ENCODE data around the gene ZNF470.

The ZNF470 gene

DNA sequence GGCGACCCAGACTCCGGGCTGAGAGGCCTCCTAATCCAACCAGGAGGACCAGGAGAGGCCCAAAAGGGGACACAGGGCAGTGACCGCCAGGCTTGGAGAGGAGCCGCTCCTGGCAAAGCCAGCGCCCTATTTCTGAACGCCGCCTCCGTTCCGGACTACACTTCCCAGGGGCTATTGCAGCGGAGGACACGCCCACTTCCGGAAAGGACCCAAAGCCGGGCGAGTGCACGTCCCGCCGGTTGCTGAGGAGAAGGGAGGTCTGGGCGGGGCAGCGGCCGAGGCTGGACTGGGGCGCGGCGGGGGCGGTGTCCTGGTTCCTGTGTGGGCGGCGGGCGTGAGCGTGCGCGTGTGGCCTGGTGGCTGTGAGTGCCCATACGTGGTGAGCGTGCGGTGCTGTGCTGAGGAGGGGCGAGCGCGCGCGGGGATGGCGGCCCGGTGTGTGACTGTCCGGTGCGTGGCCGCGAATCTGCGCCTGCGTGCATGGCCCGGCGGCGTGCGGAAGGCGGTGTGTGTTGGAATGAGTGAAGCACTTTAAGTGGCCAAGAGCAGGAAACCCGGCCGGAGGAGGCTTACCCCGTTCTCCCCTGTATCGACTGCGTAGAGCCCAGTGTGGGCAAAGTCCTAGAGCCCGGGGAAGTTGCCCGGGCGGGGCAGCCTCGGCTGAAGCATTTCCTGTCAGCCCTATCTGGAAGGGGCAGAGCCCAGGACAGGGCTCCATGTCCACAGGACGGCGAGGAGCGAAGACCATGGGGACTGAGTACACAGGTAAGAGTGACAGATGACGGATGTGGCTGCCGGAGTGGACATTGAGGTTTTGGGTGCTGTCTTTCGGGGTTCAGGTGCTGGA is at the start of gene ZNF470:
TSS of gene ZNF470 (plus strand) at position 195 of the 847 bp plus-strand sequence. CDS start 2,844 bp downstream, outside the sequence.
- peak within 1 kb of the TSS; percentile 95 for H3K4me3 ChIP-seq (ENCODE audit: low read depth, low read length)
- no peaks in the 10 kb centered on the region for H3K27me3 ChIP-seq (replicated peaks)
- in situ Hi-C loops (cut with HindIII; ENCODE audit: low pct_ligation_motif_present, low sequenced_read_pairs), result no loop called here
- TF ChIP-seq, protein P1, sequence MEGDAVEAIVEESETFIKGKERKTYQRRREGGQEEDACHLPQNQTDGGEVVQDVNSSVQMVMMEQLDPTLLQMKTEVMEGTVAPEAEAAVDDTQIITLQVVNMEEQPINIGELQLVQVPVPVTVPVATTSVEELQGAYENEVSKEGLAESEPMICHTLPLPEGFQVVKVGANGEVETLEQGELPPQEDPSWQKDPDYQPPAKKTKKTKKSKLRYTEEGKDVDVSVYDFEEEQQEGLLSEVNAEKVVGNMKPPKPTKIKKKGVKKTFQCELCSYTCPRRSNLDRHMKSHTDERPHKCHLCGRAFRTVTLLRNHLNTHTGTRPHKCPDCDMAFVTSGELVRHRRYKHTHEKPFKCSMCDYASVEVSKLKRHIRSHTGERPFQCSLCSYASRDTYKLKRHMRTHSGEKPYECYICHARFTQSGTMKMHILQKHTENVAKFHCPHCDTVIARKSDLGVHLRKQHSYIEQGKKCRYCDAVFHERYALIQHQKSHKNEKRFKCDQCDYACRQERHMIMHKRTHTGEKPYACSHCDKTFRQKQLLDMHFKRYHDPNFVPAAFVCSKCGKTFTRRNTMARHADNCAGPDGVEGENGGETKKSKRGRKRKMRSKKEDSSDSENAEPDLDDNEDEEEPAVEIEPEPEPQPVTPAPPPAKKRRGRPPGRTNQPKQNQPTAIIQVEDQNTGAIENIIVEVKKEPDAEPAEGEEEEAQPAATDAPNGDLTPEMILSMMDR (IDR thresholded peaks at IDR 0.05; ENCODE audit: low read depth, low read length, missing control alignments), result no peak
- peaks cover 24% of the 10 kb centered on the region for H3K36me3 ChIP-seq (replicated peaks)
- peak within 1 kb of the TSS; percentile 34 for H3K27ac ChIP-seq
- DNase-seq, result peak; percentile 92

DNA sequence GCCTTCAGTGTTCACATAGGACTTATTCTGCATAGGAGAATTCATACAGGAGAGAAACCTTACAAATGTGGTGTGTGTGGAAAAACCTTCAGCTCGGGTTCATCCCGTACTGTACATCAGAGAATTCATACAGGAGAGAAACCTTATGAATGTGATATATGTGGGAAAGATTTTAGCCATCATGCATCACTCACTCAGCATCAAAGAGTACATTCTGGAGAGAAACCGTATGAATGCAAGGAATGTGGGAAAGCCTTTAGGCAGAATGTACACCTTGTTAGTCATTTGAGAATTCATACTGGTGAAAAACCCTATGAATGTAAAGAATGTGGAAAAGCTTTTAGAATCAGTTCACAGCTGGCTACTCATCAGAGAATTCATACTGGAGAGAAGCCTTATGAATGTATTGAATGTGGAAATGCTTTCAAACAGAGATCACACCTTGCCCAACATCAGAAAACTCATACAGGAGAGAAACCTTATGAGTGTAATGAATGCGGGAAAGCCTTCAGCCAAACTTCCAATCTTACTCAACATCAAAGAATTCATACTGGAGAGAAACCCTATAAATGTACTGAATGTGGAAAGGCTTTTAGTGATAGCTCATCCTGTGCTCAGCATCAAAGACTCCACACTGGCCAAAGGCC is 41.9 kb upstream of the ZNF470 start:
- Histone ChIP-seq H3K36me3 (replicated peaks) (no peaks in the 10 kb centered on the region), H3K27ac (no peak overlapping the region), H3K4me3 (ENCODE audit: low read depth, low read length) (no peak overlapping the region), H3K27me3 (replicated peaks) (no peaks in the 10 kb centered on the region)
- TF ChIP-seq, protein P1 (IDR thresholded peaks at IDR 0.05; ENCODE audit: low read depth, low read length, missing control alignments), result no peak
- DNase-seq, result no peak
- in situ Hi-C loops (cut with HindIII; ENCODE audit: low pct_ligation_motif_present, low sequenced_read_pairs), result no loop called here

DNA sequence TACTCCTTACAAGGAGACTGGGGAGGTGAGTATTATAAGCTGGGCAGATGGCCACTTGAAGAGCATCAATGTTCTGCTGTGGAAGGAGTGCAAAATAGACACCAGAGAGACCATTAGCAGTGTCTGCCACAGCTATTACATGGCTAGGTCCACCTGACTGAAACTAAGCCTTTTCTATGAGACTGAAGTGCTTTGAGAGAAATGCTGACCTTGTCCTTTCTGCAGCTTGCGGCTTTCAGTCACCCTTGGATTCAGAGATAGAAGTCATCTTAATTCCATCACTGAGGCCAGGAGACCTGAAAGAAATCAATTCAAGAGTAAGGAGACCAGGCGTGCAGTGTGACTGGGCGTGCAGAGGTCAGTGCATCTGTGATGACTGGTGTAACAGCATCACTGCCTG is 29.8 kb upstream of the ZNF470 start:
- H3K36me3 ChIP-seq (replicated peaks), result no peaks in the 10 kb centered on the region
- H3K27ac ChIP-seq, result no peak overlapping the region
- no peaks in the 10 kb centered on the region for H3K27me3 ChIP-seq (replicated peaks)
- TF ChIP-seq, protein P1 (IDR thresholded peaks at IDR 0.05; ENCODE audit: low read depth, low read length, missing control alignments), result no peak
- H3K4me3 ChIP-seq (ENCODE audit: low read depth, low read length), result no peak overlapping the region
- no peak for DNase-seq
- in situ Hi-C loops (cut with HindIII; ENCODE audit: low pct_ligation_motif_present, low sequenced_read_pairs), result no loop called here

DNA sequence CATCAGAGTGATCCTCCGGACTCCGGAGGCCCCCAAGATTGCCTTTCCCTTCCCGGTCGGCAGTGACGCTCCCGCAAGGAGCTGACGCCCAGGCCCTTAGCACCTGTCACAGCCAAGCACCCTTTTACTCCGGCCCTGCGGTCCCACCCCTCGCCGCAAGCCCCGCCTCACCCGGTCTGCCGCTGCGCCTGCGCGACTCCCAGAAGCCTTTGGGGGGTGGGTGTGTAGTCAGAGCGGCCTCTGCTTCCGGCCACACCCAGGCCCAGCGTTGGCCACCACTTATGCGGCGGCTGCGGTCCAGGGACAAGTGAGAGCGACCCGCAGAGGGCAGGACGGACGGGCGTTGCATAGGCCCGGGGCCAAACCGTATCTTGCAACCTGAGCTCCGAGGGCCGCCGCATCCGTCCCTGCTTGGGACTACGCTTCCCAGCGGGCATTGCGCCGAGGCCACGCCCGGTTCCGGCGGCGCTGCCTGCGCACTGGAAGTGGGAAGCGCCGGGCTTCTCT is 29.0 kb upstream of the ZNF470 start:
- DNase-seq, result peak; percentile 81
- in situ Hi-C loops (cut with HindIII; ENCODE audit: low pct_ligation_motif_present, low sequenced_read_pairs), result no loop called here
- Histone ChIP-seq H3K27ac (peak overlapping the region; percentile 89), H3K36me3 (replicated peaks) (no peaks in the 10 kb centered on the region), H3K4me3 (ENCODE audit: low read depth, low read length) (peak overlapping the region; percentile 79), H3K27me3 (replicated peaks) (no peaks in the 10 kb centered on the region)
- TF ChIP-seq, protein P1 (IDR thresholded peaks at IDR 0.05; ENCODE audit: low read depth, low read length, missing control alignments), result no peak

DNA sequence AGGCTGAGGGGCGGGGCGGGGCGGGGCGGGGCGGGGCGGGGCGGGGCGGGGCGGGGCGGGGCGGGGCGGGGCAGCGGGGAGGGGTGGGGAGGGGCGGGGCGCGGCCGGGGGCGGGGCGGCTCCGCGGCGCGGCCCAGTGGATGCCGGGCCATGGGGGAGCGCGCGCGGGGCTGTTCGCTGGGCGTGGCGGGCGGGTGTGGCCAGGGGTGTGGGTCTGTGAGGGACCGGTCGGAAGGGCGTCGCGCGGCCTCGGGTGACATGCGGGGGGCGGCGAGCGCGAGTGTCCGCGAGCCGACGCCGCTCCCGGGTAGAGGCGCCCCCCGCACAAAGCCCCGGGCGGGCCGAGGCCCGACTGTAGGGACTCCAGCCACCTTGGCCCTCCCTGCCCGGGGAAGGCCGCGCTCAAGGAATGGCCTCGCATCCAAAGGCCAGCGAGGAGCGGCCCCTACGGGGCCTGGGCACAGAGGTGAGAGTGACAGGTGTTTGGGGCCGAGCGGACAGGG is 28.5 kb upstream of the ZNF470 start, which contains the start of gene ZFP28:
TSS of gene ZFP28 (plus strand) at position 188 of the 503 bp plus-strand sequence. CDS start at position 259, 71 bp downstream.
- Histone ChIP-seq H3K27me3 (replicated peaks) (no peaks in the 10 kb centered on the region), H3K36me3 (replicated peaks) (peaks cover 4% of the 10 kb centered on the region), H3K27ac (peak within 1 kb of the TSS; percentile 89), H3K4me3 (ENCODE audit: low read depth, low read length) (peak within 1 kb of the TSS; percentile 79)
- in situ Hi-C loops (cut with HindIII; ENCODE audit: low pct_ligation_motif_present, low sequenced_read_pairs), result no loop called here
- TF ChIP-seq, protein P1 (IDR thresholded peaks at IDR 0.05; ENCODE audit: low read depth, low read length, missing control alignments), result no peak
- DNase-seq, result no peak
